Measurements from ENCODE around the gene RAP1B. TPM values are rescaled to one million over a fixed set of nuclear protein-coding genes. Genes with fewer than 3 reads are reported as not detected.
A peak's percentile ranks its signal among the peaks of the same experiment; 100 is the strongest.

Gene RAP1B
- total and polyA plus RNA-seq, 2 donors (not counting 1 experiment from before 2014, with no cell fraction given): 54.5 to 159 TPM

DNA sequence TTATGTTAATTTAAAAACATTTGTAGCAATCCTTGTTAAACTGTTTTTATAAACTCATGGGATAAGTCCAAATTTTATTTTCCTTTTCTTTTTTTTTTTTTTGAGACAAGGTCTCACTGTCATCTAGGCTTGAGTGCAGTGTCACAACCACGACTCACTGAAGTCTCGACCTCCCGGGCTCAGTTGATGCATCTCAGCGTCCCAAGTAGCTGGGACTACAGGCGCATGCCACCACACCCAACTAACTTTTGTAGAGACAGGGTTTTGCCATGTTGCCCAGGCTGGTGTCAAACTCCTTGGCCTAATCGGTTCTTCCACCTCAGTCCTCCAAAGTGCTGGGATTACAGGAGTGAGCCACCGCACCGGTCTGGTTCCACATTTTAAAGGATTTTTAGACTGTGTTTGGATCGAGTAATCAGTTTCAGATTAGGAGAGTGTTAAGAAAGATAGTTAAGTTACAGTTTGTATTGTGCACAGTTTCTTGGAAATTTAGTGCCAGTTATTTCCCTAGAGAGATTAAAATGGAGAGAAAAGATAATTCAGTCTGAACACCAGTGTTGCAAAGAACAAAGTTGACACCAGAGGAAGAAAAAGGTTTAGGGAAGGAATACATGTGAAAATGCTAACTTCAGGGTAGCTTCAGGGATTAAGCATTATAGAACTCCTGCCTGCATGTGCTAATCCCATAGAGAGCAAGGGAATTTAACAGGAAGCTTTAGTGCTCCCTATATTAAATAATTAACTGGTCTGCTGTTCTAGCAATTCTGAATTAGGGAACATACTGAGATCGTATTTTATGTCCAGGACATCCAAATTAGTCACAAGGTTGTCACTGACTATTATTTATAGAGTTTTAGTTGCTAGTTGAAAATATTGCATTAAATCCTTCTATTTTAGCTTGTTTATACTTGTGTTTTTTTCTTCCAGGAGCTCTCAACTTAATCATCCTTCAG lies 10.1 kb downstream of the RAP1B start:
- Histone ChIP-seq H3K27me3 (replicated peaks in 1 of 4; ENCODE audit: control extremely low read depth in 1 of 4, control insufficient read depth in 3 of 4, insufficient read depth in 4 of 4, low read length in 3 of 4) (no peaks in the 10 kb centered on the region), H3K36me3 (replicated peaks in 1 of 2; ENCODE audit: control extremely low read depth in 1 of 2, control insufficient read depth in 1 of 2, extremely low read depth in 1 of 2, insufficient read depth in 2 of 2, low read length in 1 of 2) (peaks cover 4 to 8% of the 10 kb centered on the region in 2 experiments), H3K4me3 (ENCODE audit: control extremely low read depth in 1 of 5, extremely low read depth in 1 of 5, insufficient read depth in 1 of 5, low read depth in 2 of 5, low read length in 4 of 5) (no peak overlapping the region), H3K79me2 (ENCODE audit: control insufficient read depth, insufficient read depth, low read length) (peaks cover 100% of the 10 kb centered on the region), H4K20me1 (ENCODE audit: control insufficient read depth, insufficient read depth, low read length, poor library complexity, severe bottlenecking) (peaks cover 98% of the 10 kb centered on the region), H3K9ac (ENCODE audit: low read length) (no peak overlapping the region), H3K9me3 (ENCODE audit: control extremely low read depth in 1 of 3, control insufficient read depth in 2 of 3, insufficient read depth in 1 of 3, low read length in 2 of 3) (peaks cover 0 to 7% (median 0%) of the 10 kb centered on the region in 3 donors), H3K4me1 (ENCODE audit: control insufficient read depth in 2 of 2, insufficient read depth in 2 of 2, low read length in 2 of 2) (peaks cover 54 to 67% of the 10 kb centered on the region in 2 donors), H3K27ac (ENCODE audit: low read length in 2 of 2) (peak overlapping the region in 1 of 2 donors; percentile 48), H2AFZ (ENCODE audit: insufficient read depth, low read depth, low read length, poor library complexity, severe bottlenecking) (no peak overlapping the region), H3K4me2 (replicated peaks; ENCODE audit: low read depth, low read length, poor library complexity, severe bottlenecking) (peak overlapping the region; percentile 42)
- 64% methylated on average over 7 of the region's 10 CpGs for WGBS (ENCODE audit: insufficient coverage)
- POLR2A ChIA-PET: no interaction called here
- ATAC-seq (ENCODE audit: low read depth): no peak
- CTCF ChIA-PET: no interaction called here
- no peaks in the 10 kb centered on the region for H3K9me3 Mint-ChIP-seq (ENCODE audit: insufficient read depth)
- peak overlapping the region; percentile 53 for H3K4me3 Mint-ChIP-seq
- TF ChIP-seq EZH2 (IDR thresholded peaks at IDR 0.05; ENCODE audit: borderline replicate concordance, insufficient read depth, low read depth, low read length, poor library complexity, severe bottlenecking): no peak
- TF ChIP-seq CTCF (IDR thresholded peaks at IDR 0.05): no peak
- H3K27ac Mint-ChIP-seq: no peak overlapping the region
- H3K27me3 Mint-ChIP-seq: no peaks in the 10 kb centered on the region
- intact Hi-C loops (cut with micrococcal nuclease): no loop called here
- DNase-seq: no peak
- peaks cover 73% of the 10 kb centered on the region for H3K4me1 Mint-ChIP-seq

All from B cell (primary cell).